Stimulated activated CD4-positive, alpha-beta T cell treated with anti-CD3 and anti-CD28 coated beads, Interleukin-12 subunit alpha, Interleukin-12 subunit beta, amount 100 ng/mL, for 24 hours (primary cell): ENCODE data around the gene RAPGEF1.

Source experiments
- DNase-seq, 2 experiments: peaks; one replicate each; pipeline ENCODE4 v3.0.0-alpha.2; 2020; ENCODE audit warnings: low read depth in 2 of 2

The RAPGEF1 gene

DNA sequence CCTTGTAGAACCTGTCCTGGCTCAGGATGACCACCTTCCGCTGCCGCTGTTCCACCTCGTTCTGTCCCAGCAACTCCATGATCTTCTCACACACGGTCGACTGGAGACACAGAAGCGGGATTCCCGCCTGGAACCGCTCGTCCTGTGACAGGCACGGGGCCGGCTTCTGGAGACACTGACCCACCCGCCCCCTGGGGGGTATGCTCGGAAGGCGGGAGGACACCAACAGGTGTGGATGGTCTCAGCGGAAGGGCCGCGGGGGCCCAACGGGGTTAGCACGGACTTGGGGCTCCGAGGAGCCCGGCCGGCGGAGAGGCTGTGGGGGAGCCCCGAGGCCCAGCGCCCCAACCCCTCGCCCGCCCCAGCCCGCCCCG lies 209.3 kb downstream of the RAPGEF1 start:
- no peak for DNase-seq

DNA sequence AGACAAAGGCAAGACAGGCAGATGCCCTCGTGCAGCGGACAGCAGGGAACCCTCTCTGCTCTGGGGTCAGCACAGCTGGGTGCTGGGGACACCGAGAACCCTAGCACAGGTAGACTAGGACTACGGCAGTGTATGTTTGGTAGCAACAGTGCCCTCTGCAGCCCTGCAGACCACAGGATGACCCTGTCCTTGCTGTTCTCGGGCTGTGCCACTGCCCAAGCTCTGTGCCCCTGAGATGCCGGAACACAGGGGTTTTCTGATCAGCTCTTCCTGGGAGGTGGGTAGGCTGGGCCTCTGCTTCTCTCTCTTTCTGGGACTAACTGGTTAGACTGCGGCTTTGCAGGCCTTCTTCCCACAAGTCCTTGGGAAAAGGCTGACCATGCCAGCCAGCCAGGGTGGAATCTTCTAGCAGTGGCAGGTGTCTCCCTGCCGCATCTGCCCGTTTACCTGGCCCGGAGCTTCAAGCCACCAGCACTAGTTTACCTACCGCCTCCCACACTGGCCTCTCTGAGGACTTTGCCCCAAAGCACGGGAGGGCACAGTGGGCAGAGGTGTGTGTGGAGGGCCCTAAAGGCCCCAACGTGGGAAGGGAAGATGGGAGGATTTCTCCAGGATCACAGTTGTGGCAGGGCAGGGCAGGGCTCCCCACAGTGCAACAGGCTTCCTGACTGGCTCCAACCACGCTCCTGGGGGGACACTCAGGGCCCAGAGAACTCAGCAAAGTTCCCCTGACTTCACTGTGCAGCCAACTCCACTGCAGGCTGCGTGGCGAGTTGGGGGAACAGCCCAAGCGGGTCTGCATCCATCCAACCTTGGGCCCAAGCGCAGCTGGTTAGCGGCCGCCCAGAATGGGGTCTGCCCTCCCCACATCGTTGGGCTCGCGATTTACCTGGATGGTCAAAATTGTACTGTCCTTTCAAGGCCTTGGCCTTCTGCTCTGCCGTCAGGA lies 210.0 kb downstream of the RAPGEF1 start:
- no peak for DNase-seq

DNA sequence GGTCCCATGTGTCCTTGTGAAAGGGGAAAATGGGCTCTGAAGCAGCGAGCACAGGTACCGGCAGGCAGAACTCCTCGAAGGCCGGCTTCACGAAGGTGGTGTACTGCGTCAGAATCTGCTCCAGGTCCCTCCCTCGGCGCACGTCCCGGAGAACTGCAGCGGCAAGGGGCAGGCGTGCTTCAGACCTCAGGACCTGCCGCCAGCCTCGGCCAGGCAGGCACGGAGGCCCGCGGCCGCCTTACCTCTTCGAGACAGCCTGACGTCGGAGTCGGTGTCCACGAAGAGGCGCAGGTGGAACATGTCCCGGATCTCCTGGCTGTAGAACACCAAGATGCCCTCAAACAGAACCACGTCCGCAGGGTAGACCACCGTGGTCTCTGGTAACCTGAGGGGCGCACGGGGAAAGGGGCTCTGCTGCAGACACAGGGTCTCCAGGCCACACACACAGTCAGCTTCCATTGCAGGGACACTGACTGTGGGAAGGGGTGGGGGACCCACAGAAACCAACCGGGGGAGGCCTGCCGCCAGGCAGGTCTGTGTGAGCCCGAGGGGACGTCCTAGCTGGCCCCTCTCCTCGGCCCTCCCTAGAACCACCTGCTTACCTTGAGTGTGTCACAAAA lies 210.9 kb downstream of the RAPGEF1 start:
- no peak for DNase-seq

DNA sequence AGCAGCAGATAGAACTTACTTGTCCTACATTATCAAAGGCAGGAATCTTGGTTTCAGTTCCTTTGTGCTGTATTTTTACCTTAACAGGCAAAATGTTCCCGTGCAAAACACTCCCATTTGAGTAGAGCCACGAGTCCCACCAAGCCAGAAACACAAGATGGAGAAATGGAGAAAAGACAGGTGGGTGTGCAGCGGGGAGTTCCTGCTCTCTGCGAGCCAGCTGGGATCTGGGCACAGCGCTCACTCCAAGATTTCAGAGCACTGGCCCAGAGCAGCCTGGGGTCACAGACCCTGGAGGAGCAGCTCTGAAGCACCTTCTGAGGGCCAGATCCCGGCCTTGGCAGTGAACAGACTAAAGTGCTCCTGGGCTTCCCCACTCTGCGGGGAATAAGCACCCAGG lies 211.7 kb downstream of the RAPGEF1 start:
- DNase-seq = no peak
